HG02870 (cell line): ENCODE measurements around the gene CCNB1.
"Not testable (repeated sequence)": the region's sequence is repeated elsewhere in the genome, so short reads cannot be mapped to it uniquely, and the experiment has no call there.

ENCODE experiments used
- ATAC-seq: cut with Tn5 transposase; IDR thresholded peaks from one replicate; pipeline ENCODE4 v1.9.1; 2021; ENCODE audit warnings: mild to moderate bottlenecking, moderate library complexity; ENCODE audit not compliant: unreplicated experiment

CCNB1 gene

DNA sequence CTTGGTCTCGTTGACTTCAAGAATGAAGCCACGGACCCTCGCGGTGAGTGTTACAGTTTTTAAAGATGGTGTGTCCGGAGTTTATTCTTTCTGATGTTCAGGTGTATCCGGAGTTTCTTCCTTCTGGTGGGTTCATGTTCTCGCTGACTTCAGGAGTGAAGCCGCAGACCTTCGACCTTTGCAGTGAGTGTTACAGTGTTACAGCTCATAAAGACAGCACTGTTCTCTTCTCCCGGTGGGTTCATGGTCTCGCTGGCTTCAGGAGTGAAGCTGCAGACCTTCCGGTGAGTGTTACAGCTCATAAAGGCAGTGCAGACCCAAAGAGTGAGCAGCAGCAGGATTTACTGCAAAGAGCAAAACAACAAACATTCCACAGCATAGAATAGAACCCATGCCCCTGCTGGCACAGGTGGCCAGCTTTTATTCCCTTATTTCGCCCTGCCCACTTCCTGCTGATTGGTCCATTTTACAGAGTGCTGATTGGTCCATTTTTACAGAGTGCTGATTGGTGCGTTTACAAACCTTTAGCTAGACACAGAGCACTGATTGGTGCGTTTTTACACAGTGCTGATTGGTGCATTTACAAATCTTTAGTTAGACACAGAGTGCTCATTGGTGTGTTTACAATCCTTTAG is 14.8 kb downstream of the CCNB1 start:
- not testable (repeated sequence) for ATAC-seq

DNA sequence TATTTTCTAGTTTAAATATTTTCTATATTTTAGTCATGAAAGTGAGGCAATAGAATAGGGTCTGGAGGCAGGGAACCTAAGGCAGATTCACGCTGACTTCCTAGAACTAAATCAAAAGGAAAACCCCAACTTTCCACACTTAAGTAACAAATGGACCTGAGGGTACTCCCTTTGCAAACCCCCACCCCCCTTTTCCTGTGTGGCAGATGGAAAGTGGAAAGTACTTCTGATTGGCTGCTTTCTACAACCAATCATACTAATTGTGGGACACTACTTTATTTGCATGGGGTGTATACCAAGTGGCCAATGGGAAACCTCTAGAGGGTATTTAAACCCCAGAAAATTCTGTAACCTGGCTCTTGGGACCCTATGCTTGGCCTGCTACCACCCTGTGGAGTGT is 17.7 kb downstream of the CCNB1 start:
- no peak for ATAC-seq

DNA sequence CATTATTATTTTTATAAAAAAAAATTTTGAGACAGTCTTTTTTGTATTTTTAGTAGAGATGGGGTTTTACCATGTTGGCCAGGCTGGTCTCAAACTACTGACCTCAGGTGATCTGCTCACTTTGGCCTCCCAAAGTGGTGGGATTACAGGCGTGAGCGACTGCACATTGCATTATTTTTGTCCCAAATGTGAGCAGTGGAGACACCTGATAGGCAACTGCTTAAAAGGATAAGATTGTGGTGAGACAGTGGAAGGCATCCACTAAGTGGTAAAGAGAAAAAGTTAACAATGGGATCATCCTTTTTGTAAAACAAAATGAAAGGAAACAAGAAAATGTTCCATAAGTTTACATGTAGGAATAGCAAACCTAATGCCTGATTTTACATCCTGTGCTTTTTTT is 20.4 kb downstream of the CCNB1 start:
- no peak for ATAC-seq

DNA sequence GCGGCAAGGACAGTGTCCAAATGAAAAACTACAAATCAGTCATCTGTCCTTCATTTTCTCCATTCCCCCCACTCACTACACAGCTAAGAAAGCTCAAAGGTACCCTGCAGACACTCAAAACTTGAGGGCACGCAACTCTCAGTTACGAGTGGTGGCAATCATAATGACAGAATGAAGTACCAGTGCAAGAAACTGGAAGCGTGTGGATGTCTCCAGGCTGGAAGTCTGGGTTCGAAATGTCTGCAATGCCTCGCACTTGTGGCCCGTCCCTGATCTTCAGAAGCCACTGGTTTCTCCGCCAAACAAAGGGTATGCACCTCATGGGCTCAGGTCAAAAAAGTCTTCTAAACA is 21.8 kb downstream of the CCNB1 start:
- no peak for ATAC-seq

DNA sequence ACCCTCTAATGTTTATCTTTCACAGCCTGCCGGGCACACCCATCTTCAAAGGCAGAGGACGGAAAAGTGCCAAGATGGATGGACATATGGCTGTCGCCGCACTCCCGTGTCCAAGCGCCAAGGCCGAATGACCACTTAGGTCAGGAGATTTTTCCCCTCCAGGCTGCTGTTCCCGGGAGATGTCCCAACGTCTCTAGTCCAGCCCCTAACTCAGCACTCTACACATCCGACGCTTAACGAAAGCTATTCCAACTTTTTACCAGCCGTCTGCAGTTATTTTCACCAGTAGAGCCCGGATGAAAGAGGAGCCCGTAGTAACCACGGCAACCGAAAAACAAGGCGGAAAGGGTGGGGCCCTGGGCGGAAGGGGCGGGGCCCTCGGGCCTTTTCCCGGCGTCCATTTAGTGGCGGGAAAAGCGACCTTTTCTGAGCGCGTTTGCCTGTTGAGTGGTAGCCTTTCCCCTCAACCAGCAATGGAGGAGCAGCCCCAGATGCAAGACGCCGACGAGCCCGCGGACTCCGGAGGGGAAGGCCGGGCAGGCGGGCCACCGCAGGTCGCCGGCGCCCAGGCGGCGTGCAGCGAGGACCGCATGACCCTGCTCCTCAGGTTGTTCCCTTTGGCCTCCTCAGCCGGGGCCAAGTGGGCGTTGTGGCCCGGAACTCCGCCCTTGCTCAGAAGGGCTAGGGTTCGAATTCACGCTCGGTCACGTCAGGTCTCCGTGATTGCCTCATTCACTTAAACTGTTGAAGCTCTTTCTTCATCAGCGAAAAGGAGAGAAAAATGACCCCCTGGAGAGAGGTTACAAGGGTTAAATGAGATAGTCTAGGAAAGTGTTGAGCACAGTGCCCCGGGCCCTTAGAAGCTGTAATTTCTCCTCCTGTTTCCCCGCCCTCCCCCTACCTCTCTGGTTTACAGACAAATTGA is 22.5 kb downstream of the CCNB1 start, which contains the start of gene CENPH:
TSS of gene CENPH (plus strand) at position 422 of the 925 bp plus-strand sequence. CDS start at position 474, 52 bp downstream.
- peak; percentile 92 for ATAC-seq

DNA sequence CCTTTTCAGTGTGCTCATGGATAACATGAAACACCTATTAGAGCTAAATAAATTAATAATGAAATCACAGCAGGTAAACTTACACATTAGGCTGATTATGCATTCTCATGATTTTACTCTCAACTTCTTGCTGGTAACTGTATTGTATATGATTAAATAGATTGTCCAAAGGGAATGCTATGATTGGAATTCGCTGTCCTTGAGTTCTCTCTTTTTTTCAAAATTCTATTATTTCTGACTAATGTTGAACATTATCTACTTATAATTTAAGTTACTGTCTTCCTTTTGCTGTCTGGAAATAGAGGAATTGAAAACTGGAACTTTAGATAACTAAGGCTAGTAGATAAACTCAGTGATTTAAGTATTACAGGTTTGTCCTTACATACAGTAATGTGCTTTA is 35.5 kb downstream of the CCNB1 start:
- ATAC-seq, result no peak

DNA sequence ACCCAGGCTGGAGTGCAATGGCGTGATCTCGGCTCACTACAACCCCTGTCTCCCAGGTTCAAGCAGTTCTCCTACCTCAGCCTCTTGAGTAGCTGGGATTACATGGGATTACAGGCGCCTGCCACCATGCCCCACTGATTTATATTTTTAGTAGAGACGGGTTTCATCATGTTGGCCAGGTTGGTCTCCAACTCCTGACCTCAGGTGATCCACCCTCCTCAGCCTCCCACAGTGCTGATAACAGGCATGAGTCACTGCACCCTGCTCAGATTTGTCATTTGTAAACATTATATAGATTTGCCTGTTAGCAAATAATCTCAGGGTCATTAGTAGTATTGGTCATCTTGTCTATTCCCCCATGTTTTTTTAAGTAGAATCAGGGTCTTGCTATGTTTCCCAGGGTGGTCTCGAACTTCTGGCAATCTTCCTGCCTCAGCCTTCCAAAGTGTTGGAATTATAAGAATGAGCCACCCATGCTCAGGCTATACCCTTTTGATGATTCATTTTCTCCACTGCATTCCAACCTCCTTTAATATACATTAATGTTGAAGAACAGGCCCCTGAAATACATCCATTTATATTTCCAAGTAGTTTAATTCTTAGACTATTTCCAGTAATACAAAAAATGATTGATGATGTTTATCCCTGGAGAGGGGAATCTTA is 39.7 kb downstream of the CCNB1 start:
- no peak for ATAC-seq

DNA sequence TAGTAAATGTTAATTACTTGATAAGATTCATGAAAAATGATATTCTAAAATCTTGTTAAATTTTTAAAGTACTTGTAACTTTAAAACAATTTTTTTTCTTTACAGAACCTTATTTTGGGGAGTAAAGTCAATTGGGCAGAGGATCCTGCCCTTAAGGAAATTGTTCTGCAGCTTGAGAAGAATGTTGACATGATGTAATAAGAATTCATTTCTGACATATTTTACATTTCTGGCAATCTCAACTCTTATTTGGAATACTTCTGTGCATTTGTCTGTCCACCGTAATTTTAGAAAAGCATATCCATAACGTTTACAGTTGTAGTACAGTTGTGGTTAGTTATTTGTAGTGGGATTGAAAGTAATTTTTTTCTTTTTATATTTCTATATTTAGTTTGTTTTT is 42.7 kb downstream of the CCNB1 start:
- ATAC-seq, result no peak

DNA sequence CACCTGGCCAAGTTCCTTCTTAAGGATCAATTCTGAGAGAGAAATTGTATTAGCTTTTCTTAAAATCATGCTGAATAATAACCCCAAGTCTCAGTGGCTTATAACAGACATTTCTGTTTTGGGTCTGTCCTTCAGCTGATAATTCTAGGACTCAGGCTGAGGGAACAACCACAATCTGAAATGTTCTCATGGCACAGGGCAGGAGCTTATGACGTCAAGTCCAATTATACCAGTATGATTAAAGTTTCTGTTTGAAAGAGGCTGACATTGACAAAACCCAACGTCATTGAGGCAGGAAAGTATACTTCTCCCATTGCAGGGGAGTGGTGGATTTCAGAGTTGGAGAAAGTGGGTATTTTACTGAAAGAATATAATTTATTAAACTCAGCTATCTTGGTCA is 44.2 kb downstream of the CCNB1 start:
- ATAC-seq, result no peak

DNA sequence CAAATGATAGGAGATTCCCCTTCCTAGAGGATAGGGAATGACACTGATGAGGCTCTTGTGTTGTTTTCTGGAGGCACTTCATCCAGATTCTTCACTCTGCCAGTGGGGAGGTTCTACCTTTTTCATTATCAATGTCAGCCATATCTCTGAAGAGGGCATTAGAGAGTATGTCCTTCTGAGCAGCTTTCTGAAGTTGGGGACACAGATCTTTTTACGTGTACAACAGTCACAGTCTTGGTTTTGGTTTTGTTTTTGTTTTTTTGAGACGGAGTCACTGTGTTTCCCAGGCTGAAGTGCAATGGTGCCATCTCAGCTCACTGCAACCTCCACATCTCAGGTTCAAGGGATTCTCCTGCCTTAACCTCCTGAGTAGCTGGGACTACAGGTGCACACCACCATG is 45.1 kb downstream of the CCNB1 start:
- no peak for ATAC-seq

DNA sequence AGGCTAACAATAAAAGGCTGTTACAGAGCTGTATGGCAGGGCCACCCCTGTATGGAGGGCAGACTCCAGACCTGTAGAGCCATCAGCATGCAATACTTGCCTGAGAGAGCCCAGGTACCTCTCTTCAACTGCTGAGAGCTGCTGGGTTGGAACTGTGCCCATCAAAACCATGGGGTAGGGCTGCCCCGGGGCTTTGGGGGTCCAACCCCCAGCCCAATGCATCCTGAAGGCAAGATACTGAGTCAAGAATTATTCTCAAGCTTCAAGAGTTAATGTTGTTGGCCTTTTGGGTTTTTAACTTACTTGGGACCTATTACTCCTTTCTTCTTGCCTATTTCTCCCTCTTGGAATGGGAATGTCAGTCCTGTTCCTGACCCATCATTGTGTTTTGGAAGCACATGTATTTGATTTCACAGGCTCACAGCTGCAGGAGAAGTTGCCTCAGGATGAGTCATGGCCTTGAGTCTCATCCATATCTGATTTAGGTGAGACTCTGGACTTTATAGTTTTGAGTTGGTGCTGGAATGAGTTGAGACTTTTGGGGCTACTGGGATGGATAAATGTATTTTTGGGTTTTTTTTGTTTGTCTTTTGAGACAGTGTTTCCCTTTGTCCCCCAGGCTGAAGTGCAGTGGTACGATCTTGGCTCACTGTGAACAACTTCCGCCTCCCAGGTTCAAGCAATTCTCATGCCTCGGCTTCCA is 46.7 kb downstream of the CCNB1 start:
- ATAC-seq, result no peak

DNA sequence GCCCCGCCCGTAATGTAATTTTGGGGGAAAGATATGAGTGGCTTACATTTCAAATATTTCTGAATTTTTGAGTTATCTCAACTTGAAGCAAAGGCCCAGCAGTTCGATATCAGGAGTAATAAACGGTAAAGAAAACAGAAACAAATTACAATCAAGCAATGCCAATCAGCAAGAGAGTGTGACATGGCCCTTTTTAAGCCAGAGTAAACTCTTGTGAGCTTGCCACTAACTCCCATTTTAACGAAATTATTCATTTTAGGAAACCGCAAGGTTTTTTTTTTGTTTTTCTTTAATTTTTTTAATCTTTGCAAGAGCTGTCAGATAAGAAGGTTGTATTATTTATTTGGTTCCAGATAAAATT is 50.2 kb downstream of the CCNB1 start:
- no peak for ATAC-seq

DNA sequence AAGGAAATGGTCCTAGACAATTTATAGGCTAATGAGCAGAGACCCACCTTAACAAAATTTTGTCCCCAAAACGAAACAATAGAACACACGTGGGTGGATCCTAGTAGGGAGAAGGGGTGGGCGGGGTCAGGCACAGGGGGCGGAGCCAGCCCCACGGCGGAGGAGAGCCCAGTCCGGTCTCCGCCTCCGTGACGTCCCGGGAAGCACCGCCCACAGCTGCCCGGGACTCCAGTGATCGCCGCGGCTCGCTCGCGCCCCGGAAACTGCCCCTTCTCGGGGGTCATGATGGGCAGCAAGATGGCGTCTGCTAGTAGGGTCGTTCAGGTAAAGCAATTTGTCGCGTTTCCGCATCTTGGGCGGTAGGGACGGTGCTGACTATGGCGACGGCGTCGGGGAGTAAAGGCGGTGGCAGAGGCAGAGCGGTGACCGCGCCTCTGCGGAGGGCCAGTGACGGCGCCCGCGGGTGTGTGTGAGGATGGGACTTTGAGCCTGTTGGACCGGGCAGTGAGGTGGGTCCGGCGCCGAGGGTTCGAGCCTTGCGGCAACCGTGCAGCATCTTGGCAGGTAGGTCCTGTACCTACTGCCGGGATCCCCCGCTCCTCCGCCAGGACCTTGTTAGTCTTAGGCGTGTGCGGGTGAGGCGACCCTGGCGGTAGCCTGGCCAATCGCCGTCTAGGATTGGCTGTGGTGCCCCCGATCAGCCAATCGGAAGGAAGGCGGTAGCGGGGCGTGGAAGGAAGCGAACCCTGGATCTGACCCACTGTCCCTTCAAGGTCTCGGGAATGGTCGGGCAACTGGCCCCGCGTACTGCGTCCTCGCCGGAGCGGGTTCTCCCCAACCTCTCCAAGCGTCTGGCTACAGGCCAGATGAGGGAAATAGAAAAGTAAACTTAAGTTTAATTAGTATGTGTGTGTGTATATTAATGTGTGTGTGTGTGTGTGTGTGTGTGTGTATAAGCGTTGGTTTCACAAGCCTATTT is 50.9 kb downstream of the CCNB1 start:
- peak; percentile 91 for ATAC-seq

DNA sequence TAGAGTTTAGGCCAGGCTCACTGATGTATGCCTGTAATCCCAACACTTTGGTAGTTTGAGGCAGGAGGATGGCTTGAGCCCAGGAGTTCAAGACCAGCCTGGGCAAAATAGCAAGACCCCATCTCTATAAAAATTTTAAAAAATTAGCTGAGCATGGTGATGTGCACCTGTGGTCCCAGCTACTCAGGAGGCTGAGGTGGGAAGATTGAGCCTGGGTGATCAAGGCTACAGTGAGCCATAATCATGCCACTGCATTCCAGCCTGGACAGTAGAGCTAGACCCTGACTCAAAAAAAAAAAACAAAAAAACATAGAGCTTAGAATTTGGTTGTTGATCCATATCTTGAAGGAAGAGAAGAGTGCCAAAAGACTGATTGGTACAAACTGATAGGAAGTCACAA is 53.0 kb downstream of the CCNB1 start:
- no peak for ATAC-seq

DNA sequence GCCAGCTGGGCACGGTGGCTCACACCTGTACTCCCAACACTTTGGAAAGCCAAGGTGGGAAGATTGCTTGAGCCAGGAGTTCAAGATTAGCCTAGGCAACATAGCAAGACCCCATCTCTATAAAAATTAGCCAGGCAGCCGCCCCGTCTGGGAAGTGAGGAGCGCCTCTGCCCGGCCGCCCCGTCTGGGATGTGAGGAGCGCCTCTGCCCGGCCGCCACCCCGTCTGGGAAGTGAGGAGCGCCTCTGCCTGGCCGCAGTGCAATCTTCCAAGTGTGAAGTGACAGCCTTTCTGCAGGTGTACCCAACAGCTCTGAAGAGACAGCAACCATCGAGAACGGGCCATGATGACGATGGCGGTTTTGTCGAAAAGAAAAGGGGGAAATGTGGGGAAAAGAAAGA is 53.4 kb downstream of the CCNB1 start:
- not testable (repeated sequence) for ATAC-seq

DNA sequence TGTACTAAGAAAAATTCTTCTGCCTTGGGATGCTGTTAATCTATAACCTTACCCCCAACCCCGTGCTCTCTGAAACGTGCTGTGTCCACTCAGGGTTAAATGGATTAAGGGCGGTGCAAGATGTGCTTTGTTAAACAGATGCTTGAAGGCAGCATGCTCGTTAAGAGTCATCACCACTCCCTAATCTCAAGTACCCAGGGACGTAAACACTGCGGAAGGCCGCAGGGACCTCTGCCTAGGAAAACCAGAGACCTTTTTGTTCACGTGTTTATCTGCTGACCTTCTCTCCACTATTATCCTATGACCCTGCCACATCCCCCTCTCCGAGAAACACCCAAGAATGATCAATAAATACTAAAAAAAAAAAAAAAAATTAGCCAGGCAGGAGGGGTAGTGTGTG is 53.9 kb downstream of the CCNB1 start:
- ATAC-seq, result not testable (repeated sequence)

DNA sequence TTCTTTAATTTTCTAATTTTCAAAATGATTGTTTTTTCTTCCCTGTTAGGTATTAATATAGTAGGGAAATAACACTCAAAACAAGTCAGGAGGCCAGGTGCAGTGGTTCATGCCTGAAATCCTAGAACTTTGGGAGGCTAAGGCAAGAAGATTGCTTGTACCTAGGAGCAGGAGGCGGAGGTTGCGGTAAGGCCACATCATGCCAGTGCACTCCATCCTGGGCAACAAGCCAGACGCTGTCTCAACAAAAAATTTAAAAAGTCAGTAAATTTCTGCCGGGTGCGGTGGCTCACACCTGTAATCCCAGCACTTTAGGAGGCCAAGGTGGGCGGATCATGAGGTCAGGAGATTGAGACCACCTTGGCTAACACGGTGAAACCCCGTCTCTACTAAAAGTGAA is 57.6 kb downstream of the CCNB1 start:
- ATAC-seq, result no peak

DNA sequence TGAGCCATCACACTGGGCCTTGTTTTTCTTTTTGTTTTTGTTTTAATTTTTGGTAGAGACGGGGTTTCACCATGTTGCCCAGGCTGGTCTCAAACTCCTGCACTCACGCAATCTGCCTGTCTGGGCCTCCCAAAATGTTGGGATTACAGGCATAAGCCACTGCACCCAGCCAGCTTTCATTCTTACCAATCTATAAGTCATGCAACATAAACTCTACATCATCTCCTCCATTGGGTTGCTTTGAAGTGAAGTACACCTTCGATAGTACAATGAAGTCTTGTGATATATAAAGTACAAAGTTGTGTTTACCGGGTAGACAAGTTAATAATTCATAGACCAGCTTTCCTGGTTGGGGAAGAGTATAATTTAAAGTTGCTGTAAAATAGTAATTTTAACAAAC is 58.9 kb downstream of the CCNB1 start:
- ATAC-seq, result no peak
